Mesothelial cell of epicardium (in vitro differentiated cells): ENCODE measurements around the gene GRIK1. TPM values are rescaled to one million over a fixed set of nuclear protein-coding genes. Genes with fewer than 3 reads are reported as not detected.

Experiments
- DNase-seq, 2 experiments: peaks; one replicate each; pipeline ENCODE4 v3.0.0; 2021; ENCODE audit warnings: low spot score in 2 of 2; ENCODE audit not compliant: unreplicated experiment in 2 of 2
- H3K27ac Mint-ChIP-seq: 2 replicates; pipeline ENCODE4 v1.8.0; 2021; ENCODE audit warnings: mixed read lengths
- H3K27me3 Mint-ChIP-seq: 2 replicates; pipeline ENCODE4 v1.8.0; 2021; ENCODE audit warnings: low read depth, mixed read lengths
- H3K36me3 Mint-ChIP-seq: 2 replicates; pipeline ENCODE4 v1.8.0; 2021; ENCODE audit warnings: mixed read lengths
- H3K4me1 Mint-ChIP-seq: 2 replicates; pipeline ENCODE4 v1.8.0; 2021; ENCODE audit warnings: mixed read lengths
- H3K4me3 Mint-ChIP-seq: 2 replicates; pipeline ENCODE4 v1.8.0; 2021; ENCODE audit warnings: mild to moderate bottlenecking, moderate library complexity, mixed read lengths
- H3K9me3 Mint-ChIP-seq: 2 replicates; pipeline ENCODE4 v1.8.0; 2021; ENCODE audit warnings: mixed read lengths
- total RNA-seq: library from RNA; stranded (reverse); gene quantifications from 3 replicates; pipeline ENCODE4 v1.2.1, GENCODE V29; 2021
- TF ChIP-seq, protein P1 (sequence below): fragments of 200-600 bp; sonication (generic); IDR thresholded peaks from one replicate; pipeline ENCODE4 v1.5.0; 2021; ENCODE audit warnings: antibody characterized with exemption; ENCODE audit not compliant: unreplicated experiment

The GRIK1 gene
- total RNA-seq, 1 donor from 2014 or later = 5.9 TPM

DNA sequence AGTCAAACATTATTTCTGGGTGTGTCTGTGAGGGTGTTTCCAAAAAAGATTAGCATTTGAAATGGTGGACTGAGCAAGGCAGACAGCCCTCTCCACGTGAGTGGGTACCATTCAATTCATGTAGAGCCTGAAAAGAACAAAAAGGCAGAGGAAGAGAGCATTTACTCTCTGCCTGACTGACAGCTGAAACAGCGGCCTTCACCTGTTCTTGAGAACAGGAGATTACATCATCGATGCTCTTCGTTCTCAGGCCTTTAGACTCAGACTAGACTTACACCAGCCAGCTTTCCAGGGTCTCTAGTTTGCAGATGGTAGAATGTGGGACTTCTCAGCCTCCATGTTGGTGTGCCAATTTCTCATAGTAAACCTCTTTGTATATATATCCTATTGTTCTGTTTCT lies 338.7 kb downstream of the GRIK1 start:
- Mint-ChIP-seq H3K27ac (no peak overlapping the region), H3K4me1 (no peaks in the 10 kb centered on the region), H3K9me3 (no peaks in the 10 kb centered on the region), H3K27me3 (no peaks in the 10 kb centered on the region), H3K36me3 (peaks cover 2% of the 10 kb centered on the region), H3K4me3 (no peak overlapping the region)
- TF ChIP-seq, protein P1, sequence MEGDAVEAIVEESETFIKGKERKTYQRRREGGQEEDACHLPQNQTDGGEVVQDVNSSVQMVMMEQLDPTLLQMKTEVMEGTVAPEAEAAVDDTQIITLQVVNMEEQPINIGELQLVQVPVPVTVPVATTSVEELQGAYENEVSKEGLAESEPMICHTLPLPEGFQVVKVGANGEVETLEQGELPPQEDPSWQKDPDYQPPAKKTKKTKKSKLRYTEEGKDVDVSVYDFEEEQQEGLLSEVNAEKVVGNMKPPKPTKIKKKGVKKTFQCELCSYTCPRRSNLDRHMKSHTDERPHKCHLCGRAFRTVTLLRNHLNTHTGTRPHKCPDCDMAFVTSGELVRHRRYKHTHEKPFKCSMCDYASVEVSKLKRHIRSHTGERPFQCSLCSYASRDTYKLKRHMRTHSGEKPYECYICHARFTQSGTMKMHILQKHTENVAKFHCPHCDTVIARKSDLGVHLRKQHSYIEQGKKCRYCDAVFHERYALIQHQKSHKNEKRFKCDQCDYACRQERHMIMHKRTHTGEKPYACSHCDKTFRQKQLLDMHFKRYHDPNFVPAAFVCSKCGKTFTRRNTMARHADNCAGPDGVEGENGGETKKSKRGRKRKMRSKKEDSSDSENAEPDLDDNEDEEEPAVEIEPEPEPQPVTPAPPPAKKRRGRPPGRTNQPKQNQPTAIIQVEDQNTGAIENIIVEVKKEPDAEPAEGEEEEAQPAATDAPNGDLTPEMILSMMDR = no peak
- DNase-seq = no peak

DNA sequence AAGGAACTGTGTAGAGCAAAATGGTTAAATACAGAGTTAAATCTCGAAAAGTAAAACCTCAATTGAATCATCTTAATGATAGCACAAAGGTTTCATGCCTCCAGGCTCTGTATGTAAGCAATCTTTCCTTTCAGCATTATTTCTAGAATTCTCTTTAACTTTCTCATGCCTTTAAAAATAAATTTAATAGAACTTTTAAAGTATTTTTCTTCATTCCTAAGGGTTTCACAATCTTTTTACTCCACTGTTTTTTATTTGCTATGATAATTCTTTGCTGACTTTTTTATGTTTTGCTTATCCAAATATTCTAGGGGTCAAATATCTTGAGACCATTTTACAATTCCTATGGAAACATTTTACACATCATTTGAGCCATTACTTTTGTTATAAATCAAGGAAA lies 353.1 kb downstream of the GRIK1 start:
- Mint-ChIP-seq H3K36me3 (peaks cover 1% of the 10 kb centered on the region), H3K27me3 (peaks cover 2% of the 10 kb centered on the region), H3K9me3 (no peaks in the 10 kb centered on the region), H3K4me3 (no peak overlapping the region), H3K27ac (peak overlapping the region; percentile 65), H3K4me1 (peaks cover 18% of the 10 kb centered on the region)
- DNase-seq = no peak
- TF ChIP-seq, protein P1 = no peak

DNA sequence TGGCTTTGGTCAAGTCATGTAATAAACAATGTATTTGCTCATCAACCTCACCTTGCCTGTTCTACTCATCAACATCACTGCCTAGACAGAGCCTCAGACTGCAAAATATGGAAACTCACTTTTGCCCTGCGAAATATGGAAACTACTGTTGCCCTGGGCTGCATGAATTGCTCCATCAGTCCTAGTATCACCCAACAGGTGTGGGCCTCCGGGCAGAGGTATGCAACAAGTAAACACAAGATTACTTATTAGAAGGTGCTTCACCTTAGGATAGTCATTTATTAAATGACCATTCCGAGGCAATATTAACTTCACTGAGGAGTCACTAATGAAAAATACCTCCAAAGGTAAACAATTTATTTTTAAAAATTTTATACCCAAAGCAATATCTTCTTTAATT lies 354.3 kb downstream of the GRIK1 start:
- Mint-ChIP-seq H3K36me3 (peaks cover 1% of the 10 kb centered on the region), H3K27ac (no peak overlapping the region), H3K4me1 (peaks cover 18% of the 10 kb centered on the region), H3K4me3 (no peak overlapping the region), H3K9me3 (no peaks in the 10 kb centered on the region), H3K27me3 (peaks cover 2% of the 10 kb centered on the region)
- TF ChIP-seq, protein P1 = no peak
- DNase-seq = no peak

DNA sequence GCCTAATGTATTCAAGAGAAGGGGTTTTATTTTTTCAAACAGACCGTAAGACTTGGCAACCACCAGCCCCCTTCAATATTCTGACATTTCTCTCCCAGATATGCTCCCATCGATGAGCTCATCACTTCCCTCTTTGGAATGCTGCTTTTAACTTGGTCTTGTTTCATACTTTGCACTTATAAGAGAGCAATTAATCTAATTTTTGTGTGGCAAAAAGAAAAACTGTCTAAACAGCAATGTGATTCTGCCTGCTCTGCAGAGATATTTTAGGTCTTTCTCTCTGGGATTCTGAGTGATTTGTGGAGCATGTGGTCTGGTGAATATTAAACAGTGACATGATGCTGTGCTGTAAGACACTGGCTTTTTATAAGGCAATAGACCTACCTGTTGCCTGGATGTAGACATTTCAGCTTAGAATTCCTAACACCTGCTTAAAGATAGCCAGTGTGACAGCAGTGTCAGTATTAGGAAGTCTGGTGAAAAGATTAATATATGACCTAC lies 356.3 kb downstream of the GRIK1 start:
- H3K36me3 Mint-ChIP-seq = peaks cover 1% of the 10 kb centered on the region

DNA sequence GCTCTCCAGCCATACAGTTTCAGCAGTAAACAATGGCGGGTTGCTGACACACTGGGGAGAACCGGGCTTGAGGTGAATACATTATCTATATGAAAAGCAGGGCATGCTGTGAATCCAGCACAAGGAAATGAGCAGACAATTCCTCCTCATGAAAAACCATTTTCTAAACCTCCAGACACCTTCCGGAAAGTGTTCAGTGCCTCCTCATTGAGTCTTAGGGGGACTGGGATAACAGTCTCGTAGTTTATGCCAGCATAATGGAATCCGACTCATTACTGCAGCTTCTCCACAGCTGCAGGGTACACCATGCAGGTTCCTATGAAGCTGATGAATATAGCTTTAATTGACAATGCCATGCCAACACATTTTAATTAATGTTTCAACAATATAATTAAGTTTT lies 356.9 kb downstream of the GRIK1 start:
- Mint-ChIP-seq H3K4me1 (peaks cover 18% of the 10 kb centered on the region), H3K27me3 (no peaks in the 10 kb centered on the region), H3K27ac (no peak overlapping the region), H3K36me3 (peaks cover 1% of the 10 kb centered on the region), H3K9me3 (no peaks in the 10 kb centered on the region), H3K4me3 (no peak overlapping the region)
- TF ChIP-seq, protein P1 = no peak
- no peak for DNase-seq

More for the DNA sequence above, 356.3 kb downstream of the GRIK1 start:
- no peak overlapping the region for H3K4me3 Mint-ChIP-seq
- TF ChIP-seq, protein P1 = no peak
- H3K27me3 Mint-ChIP-seq = no peaks in the 10 kb centered on the region
- DNase-seq = no peak
- H3K27ac Mint-ChIP-seq = no peak overlapping the region
- peaks cover 18% of the 10 kb centered on the region for H3K4me1 Mint-ChIP-seq
- no peaks in the 10 kb centered on the region for H3K9me3 Mint-ChIP-seq

DNA sequence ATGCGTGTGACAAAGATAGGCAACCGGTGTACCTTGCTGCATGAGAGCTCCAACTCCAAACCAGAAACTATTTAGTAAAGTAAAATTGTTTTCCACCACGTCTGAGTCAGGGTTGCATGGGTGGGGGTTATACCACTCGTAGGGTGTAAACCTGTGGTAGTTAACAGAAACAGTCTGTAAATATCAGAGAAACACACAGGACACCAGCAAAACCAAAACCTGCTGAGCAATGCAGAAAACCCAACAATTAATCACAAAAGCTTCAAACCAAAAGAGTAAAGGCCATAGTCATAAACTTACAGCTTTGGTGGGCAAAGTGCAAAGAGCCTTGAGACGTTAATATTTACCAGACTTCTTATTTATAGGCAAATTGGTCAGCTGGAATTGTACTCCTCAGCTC lies 358.4 kb downstream of the GRIK1 start:
- H3K9me3 Mint-ChIP-seq = peaks cover under 1% of the 10 kb centered on the region
- H3K36me3 Mint-ChIP-seq = no peaks in the 10 kb centered on the region
- H3K4me3 Mint-ChIP-seq = no peak overlapping the region
- H3K4me1 Mint-ChIP-seq = peaks cover 14% of the 10 kb centered on the region
- no peak for DNase-seq
- TF ChIP-seq, protein P1 = no peak
- H3K27ac Mint-ChIP-seq = no peak overlapping the region
- H3K27me3 Mint-ChIP-seq = no peaks in the 10 kb centered on the region
